GM19463 (cell line): ENCODE results near the gene PPP2R5A.

Source experiments
- ATAC-seq: cut with Tn5 transposase; IDR thresholded peaks from one replicate; pipeline ENCODE4 v1.9.1; 2021; ENCODE audit warnings: mild to moderate bottlenecking, moderate library complexity; ENCODE audit not compliant: unreplicated experiment

Gene PPP2R5A

DNA sequence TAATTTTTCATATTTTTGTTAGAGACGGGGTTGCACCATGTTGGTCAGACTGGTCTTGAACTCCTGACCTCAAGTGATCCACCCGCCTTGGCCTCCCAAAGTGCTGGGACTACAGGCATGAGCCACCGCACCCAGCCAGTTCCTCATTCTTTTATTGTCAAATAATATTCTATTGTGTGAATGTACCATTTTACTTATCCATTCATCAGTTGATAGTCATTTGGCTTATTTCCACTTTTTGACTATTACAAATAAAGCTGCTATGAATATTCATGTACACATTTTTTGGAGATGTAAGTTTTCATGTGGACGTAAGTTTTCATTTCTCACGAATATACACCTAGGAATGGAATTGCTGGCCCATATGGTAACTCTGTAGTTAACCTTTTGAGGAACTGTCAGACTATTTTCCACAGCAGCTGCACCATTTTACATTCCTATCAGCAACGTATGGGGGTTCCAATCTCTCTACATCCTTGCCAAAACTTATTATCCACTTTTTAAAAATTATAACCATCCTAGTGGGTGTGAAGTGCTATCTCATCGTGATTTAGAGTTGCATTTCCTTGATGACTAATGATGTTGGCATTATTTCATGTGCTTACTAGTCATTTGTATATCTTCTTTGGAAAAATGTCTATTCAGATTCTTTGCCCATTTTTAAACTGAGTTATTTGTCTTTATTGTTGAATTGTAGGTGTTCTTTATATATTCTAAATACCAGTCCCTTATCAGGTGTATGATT lies 116.8 kb downstream of the PPP2R5A start:
- no peak for ATAC-seq

DNA sequence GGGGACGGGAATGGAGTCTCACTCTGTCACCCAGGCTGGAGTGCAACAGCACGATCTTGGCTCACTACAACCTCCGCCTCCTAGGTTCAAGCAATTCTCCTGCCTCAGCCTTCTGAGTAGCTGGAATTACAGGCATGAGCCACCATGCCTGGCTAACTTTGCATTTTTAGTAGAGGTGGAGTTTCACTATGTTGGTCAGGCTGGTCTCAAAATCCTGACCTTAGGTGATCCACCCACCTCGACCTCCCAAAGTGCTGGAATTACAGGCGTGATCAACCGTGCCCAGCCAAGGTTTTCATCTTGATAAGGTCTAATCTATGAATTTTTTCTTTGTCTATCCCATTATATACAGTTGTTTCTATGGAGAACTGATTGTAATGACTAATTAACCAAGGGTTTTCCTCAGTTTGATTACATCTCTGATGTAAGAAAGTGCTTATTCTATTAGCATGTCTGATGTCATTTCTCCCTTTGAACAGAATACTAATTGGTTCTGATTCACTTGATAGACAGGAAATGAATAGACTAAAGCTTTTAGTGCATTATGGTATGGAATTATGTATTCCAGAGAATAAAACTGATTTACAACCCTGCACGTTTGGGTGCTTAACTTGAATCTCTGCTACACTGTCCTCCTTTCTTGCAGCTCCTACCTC lies 117.6 kb downstream of the PPP2R5A start:
- ATAC-seq: no peak

- no peak for ATAC-seq
Measured at GRCh38 chr1:212410231-212410820, 125.1 kb downstream of the PPP2R5A start.
